GM12878 (cell line): Measurements from ENCODE around the gene ELL2. TPM values are rescaled to one million over a fixed set of nuclear protein-coding genes. Genes with fewer than 3 reads are reported as not detected.

ENCODE experiments used
- ATAC-seq: fragments of 200-7000 bp; cut with Tn5 transposase; 3 replicates; pipeline ENCODE4 v1.9.1; 2020; ENCODE audit warnings: mild to moderate bottlenecking, moderate library complexity
- BruUV-seq: library from RNA; stranded (reverse); fragments of 400-500 nt; replicated peaks from 2 replicates; lab custom pipeline; 2021; lab: Mats Ljungman, UMichigan
- CTCF ChIA-PET: fragments of 300-600 bp; sonication (Branson Sonifier 250); formaldehyde crosslinking; extraction: SDS; loops from one replicate; lab custom pipeline; 2021; ENCODE audit warnings: inconsistent platforms; lab: Yijun Ruan, JAX
- POLR2A ChIA-PET: fragments of 350-600 bp; formaldehyde crosslinking; extraction: SDS; loops from one replicate; lab custom pipeline; 2021; ENCODE audit warnings: inconsistent platforms; lab: Charles Lee
- RAD21 ChIA-PET: fragments of 300-600 bp; sonication (Branson Sonifier 250); formaldehyde crosslinking; loops from one replicate; lab custom pipeline; 2023; ENCODE audit warnings: antibody characterized with exemption; ENCODE audit not compliant: unreplicated experiment; lab: Charles Lee
- SMC1A ChIA-PET: fragments of 300-600 bp; sonication (Branson Sonifier 250); formaldehyde crosslinking; loops from one replicate; lab custom pipeline; 2023; ENCODE audit not compliant: unreplicated experiment, uncharacterized antibody; lab: Charles Lee
- DNase-seq: peaks from one replicate; pipeline ENCODE4 v3.0.0-alpha.2; 2011; ENCODE audit warnings: low read depth, low spot score
- FAIRE-seq: peaks from 3 replicates; lab custom pipeline; 2011; peaks lifted over from hg19 to GRCh38; lab: Jason Lieb, UNC
- H2AFZ ChIP-seq: 2 replicates; pipeline ENCODE4 v1.6.0; 2011; ENCODE audit warnings: low read depth, low read length, control low read depth; ENCODE audit not compliant: control insufficient read depth
- H3K27ac ChIP-seq: 2 replicates; pipeline ENCODE4 v1.5.1; 2011; ENCODE audit warnings: control low read depth; ENCODE audit not compliant: control insufficient read depth, insufficient read depth
- H3K27me3 ChIP-seq, 2 experiments: replicated peaks in 1 of 2; 2 replicates each; pipeline versions ENCODE4 v1.6.0 to v1.6.1; 2011; ENCODE audit warnings: low read length in 1 of 2; ENCODE audit not compliant: control insufficient read depth in 2 of 2, insufficient read depth in 2 of 2
- H3K36me3 ChIP-seq, 2 experiments: 2 replicates each; pipeline ENCODE4 v1.5.1; 2011; ENCODE audit warnings: low read length in 1 of 2; ENCODE audit not compliant: control insufficient read depth in 2 of 2, insufficient read depth in 2 of 2
- H3K4me1 ChIP-seq: 2 replicates; pipeline ENCODE4 v1.6.1; 2011; ENCODE audit warnings: mild to moderate bottlenecking, low read length, moderate library complexity, mixed read lengths; ENCODE audit not compliant: control insufficient read depth, insufficient read depth
- H3K4me2 ChIP-seq: 2 replicates; pipeline ENCODE4 v1.6.0; 2011; ENCODE audit warnings: control low read depth; ENCODE audit not compliant: control insufficient read depth, insufficient read depth
- H3K4me3 ChIP-seq: fragments of 200-600 bp; sonication (generic); 2 replicates; pipeline ENCODE4 v1.5.1; 2016
- H3K79me2 ChIP-seq: 2 replicates; pipeline ENCODE4 v1.6.0; 2011; ENCODE audit warnings: low read length; ENCODE audit not compliant: control insufficient read depth, insufficient read depth
- H3K9ac ChIP-seq: 2 replicates; pipeline ENCODE4 v1.8.0; 2011; ENCODE audit warnings: low read length, control low read depth, mixed read lengths; ENCODE audit not compliant: control insufficient read depth, insufficient read depth
- H3K9me3 ChIP-seq: replicated peaks from 3 replicates; pipeline ENCODE4 v1.5.1; 2011; ENCODE audit warnings: mild to moderate bottlenecking, low read length; ENCODE audit not compliant: control insufficient read depth, insufficient read depth
- H4K20me1 ChIP-seq: 2 replicates; pipeline ENCODE4 v1.6.0; 2011; ENCODE audit not compliant: control insufficient read depth, insufficient read depth
- CBFB ChIP-seq: IDR thresholded peaks from 2 replicates; pipeline ENCODE4 v1.6.1; 2016; ENCODE audit warnings: antibody characterized with exemption, low read depth
- CEBPB ChIP-seq, 2 experiments: fragments of 150-350 bp in 1 of 2; IDR thresholded peaks; 2 replicates each; pipeline ENCODE4 v1.6.1; 2012 to 2014; ENCODE audit warnings: low read depth in 2 of 2, low read length in 2 of 2, borderline replicate concordance in 1 of 2, inconsistent platforms in 1 of 2
- CHD4 ChIP-seq: fragments of 200-600 bp; sonication (generic); IDR thresholded peaks from 2 replicates; pipeline ENCODE4 v1.6.1; 2016; ENCODE audit warnings: mild to moderate bottlenecking
- CREB1 ChIP-seq: IDR thresholded peaks from 2 replicates; pipeline ENCODE4 v1.6.1; 2012; ENCODE audit warnings: low read depth, mild to moderate bottlenecking, inconsistent platforms
- E2F8 ChIP-seq: fragments of 450-650 bp; IDR thresholded peaks from 2 replicates; pipeline ENCODE4 v1.6.1; 2018; ENCODE audit warnings: mild to moderate bottlenecking, low read depth, moderate library complexity; ENCODE audit not compliant: partially characterized antibody
- EP300 ChIP-seq, 2 experiments: fragments of 150-350 bp in 1 of 2; IDR thresholded peaks; 2 replicates each; pipeline ENCODE4 v1.6.1; 2011 to 2012; ENCODE audit warnings: low read depth in 2 of 2, low read length in 2 of 2, borderline replicate concordance in 1 of 2, improper control_type of control experiment in 1 of 2, inconsistent platforms in 1 of 2; ENCODE audit not compliant: control insufficient read depth in 1 of 2
- IRF3 ChIP-seq: fragments of 450-650 bp; IDR thresholded peaks from 2 replicates; pipeline ENCODE4 v1.6.1; 2014; ENCODE audit warnings: mild to moderate bottlenecking
- IRF5 ChIP-seq: fragments of 450-650 bp; IDR thresholded peaks from 2 replicates; pipeline ENCODE4 v1.6.1; 2017; ENCODE audit warnings: borderline replicate concordance
- RB1 ChIP-seq: fragments of 450-650 bp; formaldehyde crosslinking; IDR thresholded peaks from 2 replicates; pipeline ENCODE4 v1.6.1; 2017; ENCODE audit warnings: mild to moderate bottlenecking, borderline replicate concordance
- SMAD1 ChIP-seq: fragments of 450-650 bp; IDR thresholded peaks from 2 replicates; pipeline ENCODE4 v1.6.1; 2018; ENCODE audit warnings: mild to moderate bottlenecking, low read depth; ENCODE audit not compliant: partially characterized antibody
- TARDBP ChIP-seq: IDR thresholded peaks from 2 replicates; pipeline ENCODE4 v1.6.1; 2016; ENCODE audit warnings: borderline replicate concordance
- ZNF592 ChIP-seq: fragments of 450-650 bp; IDR thresholded peaks from 2 replicates; pipeline ENCODE4 v1.6.1; 2017; ENCODE audit warnings: mild to moderate bottlenecking, moderate library complexity
- WGBS: methylation state at CpG from one replicate; pipeline ENCODE4 v1.1.6; 2016; ENCODE audit warnings: low lambda C conversion rate; ENCODE audit not compliant: insufficient replicate concordance, insufficient coverage; ENCODE audit errors: missing lambda C conversion rate; 5-methylcytosine and 5-hydroxymethylcytosine counted together
- in situ Hi-C: fragments of 300-500 bp; cut with MboI; formaldehyde crosslinking; loops from 9 replicates; pipeline ENCODE4 v1.14.3; 2018; ENCODE audit warnings: mixed read lengths
- intact Hi-C: fragments of 100-400 bp; cut with micrococcal nuclease; formaldehyde crosslinking; loops from one replicate; pipeline ENCODE4 v1.14.2; 2022; ENCODE audit not compliant: unreplicated experiment
- polyA plus RNA-seq, 11 experiments: library from polyadenylated mRNA; depleted of rRNA in 4 of 11; unstranded in 6 of 11; stranded (reverse) in 5 of 11; fragments of >200 nt; fragmentation: Nextera tagmentation in 4 of 11; fragmentation: Illumina TruSeq in 1 of 11; extraction: Ambion mirVana in 4 of 11; extraction: Trizol in 1 of 11; gene quantifications; 1 replicate in 1 of 11; 2 replicates in 10 of 11; pipeline versions ENCODE4 v1.2.1 to v1.2.3, GENCODE V29; 2011 to 2016; ENCODE audit warnings: inconsistent platforms in 2 of 11, missing spikeins in 2 of 11, low read depth in 1 of 11
- total RNA-seq, 4 experiments: library from RNA; depleted of rRNA in 3 of 4; stranded (reverse); fragments of >200 nt in 3 of 4; fragmentation: Illumina TruSeq in 1 of 4; extraction: Trizol in 1 of 4; gene quantifications; 2 replicates each; pipeline versions ENCODE4 v1.2.1 to v1.2.3, GENCODE V29; 2013 to 2021

Gene ELL2
- total and polyA plus RNA-seq, 10 of the 15 experiments (the other 5 are each of a cell fraction or from before 2014, with no cell fraction given): 24.2 to 91.4 (median 57.4) TPM

- ATAC-seq: no peak
- Histone ChIP-seq H3K9me3 (no peaks in the 10 kb centered on the region), H3K79me2 (no peaks in the 10 kb centered on the region), H3K4me2 (no peak overlapping the region), H3K9ac (no peak overlapping the region), H3K36me3 (no peaks in the 10 kb centered on the region), H3K27me3 (no peaks in the 10 kb centered on the region), H2AFZ (no peak overlapping the region), H3K4me1 (no peaks in the 10 kb centered on the region), H3K27ac (no peak overlapping the region), H3K4me3 (no peak overlapping the region), H4K20me1 (no peaks in the 10 kb centered on the region)
- RAD21 ChIA-PET: no interaction called here
- WGBS: 95% methylated on average over 2 of the region's 2 CpGs
- CTCF ChIA-PET: interaction anchor here (1.7 kb wide), 1 partner anchor 20 kb away, joined by 4 read pairs; no protein-coding TSS in a partner anchor
- POLR2A ChIA-PET: interaction anchor here (1.2 kb wide), 1 partner anchor 12 kb away, joined by 4 read pairs; no protein-coding TSS in a partner anchor
- no peak for FAIRE-seq
- intact Hi-C loops (no loop called here), in situ Hi-C loops (no loop called here)
- SMC1A ChIA-PET: interaction anchor here (8.1 kb wide), 1 partner anchor 8 kb away, joined by 59 read pairs; no protein-coding TSS in a partner anchor
- no TSS peak for BruUV-seq
- TF ChIP-seq CBFB: no peak
- no peak for TF ChIP-seq CEBPB (IDR thresholded peaks at IDR 0.05; ENCODE audit: borderline replicate concordance in 1 of 2, low read depth in 2 of 2, low read length in 2 of 2)
- no peak for TF ChIP-seq TARDBP
- no peak for TF ChIP-seq SMAD1
- TF ChIP-seq RB1: no peak
- TF ChIP-seq CREB1: no peak
- no peak for TF ChIP-seq ZNF592
- TF ChIP-seq CHD4: no peak
- no peak for TF ChIP-seq EP300 (IDR thresholded peaks at IDR 0.05; ENCODE audit: borderline replicate concordance in 1 of 2, control insufficient read depth in 1 of 2, low read depth in 2 of 2, low read length in 2 of 2)
- TF ChIP-seq E2F8: no peak
- TF ChIP-seq IRF3: no peak
- no peak for TF ChIP-seq IRF5
- no peak for DNase-seq
Observed at GRCh38 chr5:95983509-95983908, 21.9 kb upstream of the ELL2 start.
